Subcutaneous abdominal adipose tissue (tissue), 5 donors: ENCODE data around the gene LHX5.

ENCODE experiments used
- H3K27ac ChIP-seq: one replicate; pipeline ENCODE4 v1.7.0; 2013; ENCODE audit warnings: low read depth, mild to moderate bottlenecking, inconsistent platforms, low read length, moderate library complexity
- H3K27me3 ChIP-seq, 5 donors: one replicate each; pipeline ENCODE4 v1.7.0; 2013; ENCODE audit warnings: low read length in 5 of 5, inconsistent platforms in 1 of 5; ENCODE audit not compliant: control insufficient read depth in 5 of 5, insufficient read depth in 4 of 5
- H3K36me3 ChIP-seq, 5 donors: one replicate each; pipeline ENCODE4 v1.7.0; 2013; ENCODE audit warnings: low read length in 5 of 5; ENCODE audit not compliant: control insufficient read depth in 5 of 5, insufficient read depth in 5 of 5
- H3K4me1 ChIP-seq, 5 donors: one replicate each; pipeline ENCODE4 v1.7.0; 2013; ENCODE audit warnings: low read length in 5 of 5, mild to moderate bottlenecking in 3 of 5, moderate library complexity in 1 of 5; ENCODE audit not compliant: control insufficient read depth in 5 of 5, insufficient read depth in 5 of 5
- H3K4me3 ChIP-seq, 5 donors: one replicate each; pipeline ENCODE4 v1.7.0; 2013; ENCODE audit warnings: low read length in 5 of 5, low read depth in 1 of 5
- H3K9ac ChIP-seq, 5 donors: one replicate each; pipeline ENCODE4 v1.7.0; 2013; ENCODE audit warnings: low read length in 5 of 5, mild to moderate bottlenecking in 4 of 5, moderate library complexity in 3 of 5
- H3K9me3 ChIP-seq, 5 donors: one replicate each; pipeline ENCODE4 v1.7.0; 2013; ENCODE audit warnings: low read length in 5 of 5; ENCODE audit not compliant: control insufficient read depth in 5 of 5
- donor health status: healthy.
- donor health status: healthy.
- donor health status: healthy.
- donor health status: healthy.
- donor health status: healthy.

The LHX5 gene

GRCh38 chr12:113459981-113460380 lies 11.7 kb downstream of the LHX5 start:
- no peak overlapping the region for H3K4me3 ChIP-seq
- H3K27me3 ChIP-seq: peaks cover 26 to 57% (median 45%) of the 10 kb centered on the region in 5 donors
- no peaks in the 10 kb centered on the region for H3K9me3 ChIP-seq
- no peak overlapping the region for H3K9ac ChIP-seq
- peaks cover 2 to 28% (median 28%) of the 10 kb centered on the region in 5 donors for H3K4me1 ChIP-seq
- no peak overlapping the region for H3K27ac ChIP-seq
- H3K36me3 ChIP-seq: no peaks in the 10 kb centered on the region

GRCh38 chr12:113457710-113458109 lies 14.0 kb downstream of the LHX5 start:
- no peak overlapping the region for H3K27ac ChIP-seq
- no peak overlapping the region for H3K9ac ChIP-seq
- H3K36me3 ChIP-seq: no peaks in the 10 kb centered on the region
- H3K27me3 ChIP-seq: peaks cover 15 to 39% (median 23%) of the 10 kb centered on the region in 5 donors
- H3K9me3 ChIP-seq: no peaks in the 10 kb centered on the region
- peaks cover 0 to 6% (median 5%) of the 10 kb centered on the region in 5 donors for H3K4me1 ChIP-seq
- H3K4me3 ChIP-seq: no peak overlapping the region

- Histone ChIP-seq H3K9me3 (no peaks in the 10 kb centered on the region), H3K36me3 (no peaks in the 10 kb centered on the region), H3K4me3 (no peak overlapping the region), H3K9ac (no peak overlapping the region), H3K27ac (no peak overlapping the region), H3K27me3 (peaks cover 15 to 37% (median 23%) of the 10 kb centered on the region in 5 donors), H3K4me1 (peaks cover 0 to 1% (median under 1%) of the 10 kb centered on the region in 5 donors)
These were observed 14.5 kb downstream of the LHX5 start for GRCh38 chr12:113457185-113457584.

- Histone ChIP-seq H3K4me3 (no peak overlapping the region), H3K9me3 (no peaks in the 10 kb centered on the region), H3K27me3 (peaks cover 15 to 36% (median 23%) of the 10 kb centered on the region in 5 donors), H3K4me1 (no peaks in the 10 kb centered on the region), H3K27ac (no peak overlapping the region), H3K9ac (no peak overlapping the region), H3K36me3 (no peaks in the 10 kb centered on the region)
These were observed 14.9 kb downstream of the LHX5 start for GRCh38 chr12:113456761-113457160.

- no peaks in the 10 kb centered on the region for H3K9me3 ChIP-seq
- H3K36me3 ChIP-seq: no peaks in the 10 kb centered on the region
- no peak overlapping the region for H3K4me3 ChIP-seq
- peaks cover 13 to 31% (median 21%) of the 10 kb centered on the region in 5 donors for H3K27me3 ChIP-seq
- no peak overlapping the region for H3K27ac ChIP-seq
- H3K9ac ChIP-seq: no peak overlapping the region
- H3K4me1 ChIP-seq: no peaks in the 10 kb centered on the region
These were observed 15.5 kb downstream of the LHX5 start for GRCh38 chr12:113456199-113456598.

- H3K4me3 ChIP-seq: no peak overlapping the region
- no peak overlapping the region for H3K9ac ChIP-seq
- peaks cover under 1 to 16% (median 8%) of the 10 kb centered on the region in 5 donors for H3K27me3 ChIP-seq
- no peaks in the 10 kb centered on the region for H3K4me1 ChIP-seq
- no peaks in the 10 kb centered on the region for H3K9me3 ChIP-seq
- no peak overlapping the region for H3K27ac ChIP-seq
- H3K36me3 ChIP-seq: no peaks in the 10 kb centered on the region
These were observed 18.3 kb downstream of the LHX5 start for GRCh38 chr12:113453330-113453729.

GRCh38 chr12:113452458-113452857 lies 19.2 kb downstream of the LHX5 start:
- Histone ChIP-seq H3K36me3 (no peaks in the 10 kb centered on the region), H3K9ac (no peak overlapping the region), H3K9me3 (no peaks in the 10 kb centered on the region), H3K27me3 (peaks cover 0 to 14% (median 12%) of the 10 kb centered on the region in 5 donors), H3K4me3 (no peak overlapping the region), H3K4me1 (no peaks in the 10 kb centered on the region), H3K27ac (no peak overlapping the region)

- no peaks in the 10 kb centered on the region for H3K4me1 ChIP-seq
- no peaks in the 10 kb centered on the region for H3K36me3 ChIP-seq
- peaks cover 0 to 4% (median 3%) of the 10 kb centered on the region in 5 donors for H3K9me3 ChIP-seq
- H3K27ac ChIP-seq: no peak overlapping the region
- no peak overlapping the region for H3K9ac ChIP-seq
- H3K4me3 ChIP-seq: no peak overlapping the region
- H3K27me3 ChIP-seq: peaks cover 0 to 16% (median 5%) of the 10 kb centered on the region in 5 donors
These were observed 21.8 kb downstream of the LHX5 start for GRCh38 chr12:113449839-113450238.

- Histone ChIP-seq H3K4me1 (no peaks in the 10 kb centered on the region), H3K36me3 (no peaks in the 10 kb centered on the region), H3K4me3 (no peak overlapping the region), H3K27me3 (peaks cover 0 to 16% (median 5%) of the 10 kb centered on the region in 5 donors), H3K9me3 (peaks cover 0 to 4% (median 3%) of the 10 kb centered on the region in 5 donors), H3K27ac (no peak overlapping the region), H3K9ac (no peak overlapping the region)
These were observed 22.4 kb downstream of the LHX5 start for GRCh38 chr12:113449299-113449698.

GRCh38 chr12:113448873-113449272 lies 22.8 kb downstream of the LHX5 start:
- peaks cover 0 to 4% (median 3%) of the 10 kb centered on the region in 5 donors for H3K9me3 ChIP-seq
- no peak overlapping the region for H3K4me3 ChIP-seq
- no peaks in the 10 kb centered on the region for H3K36me3 ChIP-seq
- no peaks in the 10 kb centered on the region for H3K4me1 ChIP-seq
- H3K27ac ChIP-seq: no peak overlapping the region
- no peak overlapping the region for H3K9ac ChIP-seq
- H3K27me3 ChIP-seq: peaks cover 0 to 14% (median 5%) of the 10 kb centered on the region in 5 donors
